Immature natural killer cell (primary cell): ENCODE data around the gene ST6GALNAC6. TPM values are rescaled to one million over a fixed set of nuclear protein-coding genes. Genes with fewer than 3 reads are reported as not detected.

Experiments used
- DNase-seq, 3 donors: peaks; one replicate each; pipeline ENCODE4 v3.0.0; 2022; ENCODE audit warnings: mixed read lengths in 1 of 3
- H3K27ac Mint-ChIP-seq, 6 donors: one replicate each; pipeline ENCODE4 v1.8.0; 2020; ENCODE audit warnings: mixed read lengths in 6 of 6, mild to moderate bottlenecking in 5 of 6, inconsistent platforms in 4 of 6, moderate library complexity in 3 of 6
- H3K27me3 Mint-ChIP-seq, 3 donors: one replicate each; pipeline ENCODE4 v1.8.0; 2020 to 2021; ENCODE audit warnings: low read depth in 3 of 3, mild to moderate bottlenecking in 3 of 3, mixed read lengths in 3 of 3, moderate library complexity in 3 of 3, inconsistent platforms in 1 of 3
- H3K36me3 Mint-ChIP-seq, 3 donors: one replicate each; pipeline ENCODE4 v1.8.0; 2020; ENCODE audit warnings: mixed read lengths in 3 of 3, inconsistent platforms in 2 of 3, mild to moderate bottlenecking in 2 of 3
- H3K4me1 Mint-ChIP-seq, 2 donors: one replicate each; pipeline ENCODE4 v1.8.0; 2020; ENCODE audit warnings: inconsistent platforms in 2 of 2, mild to moderate bottlenecking in 2 of 2, mixed read lengths in 2 of 2, moderate library complexity in 1 of 2
- H3K4me3 Mint-ChIP-seq, 5 donors: one replicate each; pipeline ENCODE4 v1.8.0; 2020; ENCODE audit warnings: mild to moderate bottlenecking in 5 of 5, mixed read lengths in 5 of 5, inconsistent platforms in 3 of 5, moderate library complexity in 3 of 5
- H3K9me3 Mint-ChIP-seq, 6 donors: one replicate each; pipeline ENCODE4 v1.8.0; 2020; ENCODE audit warnings: mild to moderate bottlenecking in 6 of 6, mixed read lengths in 6 of 6, inconsistent platforms in 4 of 6, moderate library complexity in 3 of 6
- polyA plus RNA-seq, 3 donors: library from polyadenylated mRNA; unstranded; fragments of 300-500 nt; fragmentation: Illumina TruSeq; gene quantifications; one replicate each; pipeline ENCODE4 v1.2.3, GENCODE V29; 2021

The ST6GALNAC6 gene
- polyA plus RNA-seq, 3 donors from 2014 or later: 84.0 to 97.8 (median 94.1) TPM

DNA sequence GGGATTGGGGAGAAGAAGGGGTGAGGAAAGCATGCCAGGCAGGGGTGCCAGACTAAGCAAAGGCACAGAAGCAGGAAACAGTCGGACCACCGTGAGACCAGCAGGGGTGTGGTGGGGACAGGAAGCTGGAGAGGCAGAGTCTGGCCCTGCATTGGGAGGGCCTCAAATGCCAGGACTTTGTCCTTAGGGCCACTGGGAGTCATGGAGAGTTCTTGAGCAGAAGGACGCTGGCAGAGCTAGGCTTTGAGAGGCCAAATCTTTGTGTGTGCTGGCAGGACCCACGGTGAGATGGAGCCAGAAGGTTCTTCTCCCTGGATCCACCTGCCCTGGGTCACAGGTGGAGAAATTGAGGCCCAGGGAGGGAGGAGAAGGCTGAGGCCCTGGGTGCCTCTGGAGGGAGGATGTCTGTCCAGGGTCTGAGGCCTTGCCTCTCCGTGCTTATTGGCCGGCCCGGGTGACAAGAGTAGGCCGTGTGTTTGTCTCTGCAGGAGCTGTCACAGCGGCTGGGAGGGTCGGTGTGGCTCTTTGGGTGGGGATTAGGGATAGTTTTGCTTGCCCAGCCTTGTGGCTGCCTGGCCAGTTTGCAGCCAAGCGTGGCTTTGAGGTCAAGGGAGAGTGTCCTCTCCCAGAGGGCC is 43.2 kb downstream of the ST6GALNAC6 start:
- peaks cover 0 to 6% (median 1%) of the 10 kb centered on the region in 3 donors for H3K27me3 Mint-ChIP-seq
- no peaks in the 10 kb centered on the region for H3K9me3 Mint-ChIP-seq
- peak overlapping the region in 4 of 5 donors; percentile 7 to 69 (median 34) for H3K4me3 Mint-ChIP-seq
- H3K4me1 Mint-ChIP-seq: peaks cover 62 to 65% of the 10 kb centered on the region in 2 donors
- peaks cover 0 to 5% (median 0%) of the 10 kb centered on the region in 3 donors for H3K36me3 Mint-ChIP-seq
- no peak for DNase-seq
- peak overlapping the region; percentile 63 to 93 (median 80) for H3K27ac Mint-ChIP-seq

DNA sequence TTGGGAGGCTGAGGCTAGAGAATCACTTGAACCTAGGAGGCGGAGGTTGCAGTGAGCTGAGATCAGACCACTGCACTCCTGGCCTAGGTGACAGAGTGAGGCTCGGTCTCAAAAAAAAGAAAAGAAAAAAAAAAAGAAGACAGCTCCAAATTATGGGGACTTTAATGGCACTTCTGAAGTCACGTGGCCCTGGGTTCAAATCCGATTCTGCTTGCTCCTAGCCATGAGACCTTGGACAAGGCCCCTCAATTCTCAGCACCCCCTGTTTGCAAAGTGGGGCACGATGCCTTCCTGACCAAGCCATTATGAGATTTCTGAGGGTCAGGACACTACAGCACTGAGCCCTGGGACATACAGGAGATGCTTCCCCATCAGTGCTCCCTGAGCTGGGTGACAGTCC is 43.9 kb downstream of the ST6GALNAC6 start:
- Mint-ChIP-seq H3K27me3 (peaks cover 0 to 5% (median 1%) of the 10 kb centered on the region in 3 donors), H3K36me3 (peaks cover 0 to 7% (median 0%) of the 10 kb centered on the region in 3 donors), H3K27ac (peak overlapping the region; percentile 76 to 93 (median 84)), H3K9me3 (no peaks in the 10 kb centered on the region), H3K4me3 (peak overlapping the region; percentile 28 to 69 (median 51)), H3K4me1 (peaks cover 55 to 59% of the 10 kb centered on the region in 2 donors)
- no peak for DNase-seq

DNA sequence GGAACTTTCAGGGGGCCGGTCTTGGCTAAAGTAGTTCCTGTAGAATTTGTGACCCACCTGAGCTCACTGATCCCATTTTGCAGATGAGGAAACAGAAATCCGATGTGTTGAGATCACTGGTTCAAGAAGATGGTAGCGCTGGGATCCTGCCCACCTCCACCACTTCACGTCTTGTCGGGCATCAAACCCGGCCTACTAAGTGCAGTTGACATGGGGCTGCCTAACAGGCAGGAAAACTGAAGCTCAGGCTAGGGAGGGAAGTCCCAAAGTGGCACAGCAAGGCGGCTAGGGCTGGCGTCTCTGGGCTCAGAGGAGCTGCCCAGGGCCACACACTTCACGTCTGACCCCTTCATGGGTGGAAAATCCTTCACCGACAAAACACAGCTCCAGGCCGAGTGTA is 44.4 kb downstream of the ST6GALNAC6 start:
- peak overlapping the region; percentile 32 to 69 (median 58) for H3K4me3 Mint-ChIP-seq
- peaks cover 0 to 2% (median 1%) of the 10 kb centered on the region in 3 donors for H3K27me3 Mint-ChIP-seq
- peak overlapping the region; percentile 75 to 88 (median 82) for H3K27ac Mint-ChIP-seq
- H3K4me1 Mint-ChIP-seq: peaks cover 52 to 56% of the 10 kb centered on the region in 2 donors
- DNase-seq: no peak
- peaks cover 0 to 9% (median 0%) of the 10 kb centered on the region in 3 donors for H3K36me3 Mint-ChIP-seq
- peaks cover 0 to 2% (median 0%) of the 10 kb centered on the region in 6 donors for H3K9me3 Mint-ChIP-seq

DNA sequence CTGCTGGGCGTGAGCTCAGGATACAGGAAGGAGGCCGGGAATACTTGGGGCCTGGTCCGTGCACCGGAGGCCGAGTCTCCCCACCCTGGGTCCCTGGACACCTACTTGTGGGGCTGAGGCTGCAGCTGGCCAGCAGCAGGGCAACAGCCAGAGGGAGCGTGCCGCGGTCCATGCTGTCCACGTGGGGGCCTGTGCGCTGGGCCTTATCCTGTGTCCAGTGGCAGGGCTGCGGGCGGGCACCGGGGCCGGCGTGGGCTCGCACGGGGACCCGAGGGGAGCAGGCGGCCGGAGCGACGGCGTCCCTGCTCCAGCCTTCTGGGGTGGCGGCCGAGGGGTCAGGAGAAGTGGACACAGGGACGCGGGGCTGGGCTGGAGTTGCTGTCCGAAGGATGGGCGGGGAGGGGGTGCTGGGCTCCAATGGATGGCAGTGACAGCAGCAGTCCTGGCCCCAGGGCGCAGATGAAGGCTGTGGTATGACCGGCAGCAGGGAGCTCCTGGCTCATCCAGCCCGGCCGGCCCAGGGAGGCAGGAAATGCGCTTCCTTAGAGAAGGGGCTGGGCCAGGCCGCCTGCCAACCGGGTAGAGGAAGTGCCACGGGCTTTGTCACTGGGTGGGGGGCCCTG is 45.1 kb downstream of the ST6GALNAC6 start, which contains the start of gene ENG:
Gene ENG, minus strand, starts transcription at position 475 of the 623 bp plus-strand sequence. Its CDS starts 303 bp downstream, at position 172.
- peak in 1 of 3 donors; percentile 19 for DNase-seq
- H3K27me3 Mint-ChIP-seq: peaks cover 0 to 2% (median 1%) of the 10 kb centered on the region in 3 donors
- H3K27ac Mint-ChIP-seq: peak within 1 kb of the TSS; percentile 88 to 95 (median 94)
- peaks cover 2 to 5% (median 3%) of the 10 kb centered on the region in 6 donors for H3K9me3 Mint-ChIP-seq
- peak within 1 kb of the TSS; percentile 86 to 92 (median 89) for H3K4me3 Mint-ChIP-seq
- H3K4me1 Mint-ChIP-seq: peaks cover 51 to 54% of the 10 kb centered on the region in 2 donors
- H3K36me3 Mint-ChIP-seq: peaks cover 3 to 12% (median 3%) of the 10 kb centered on the region in 3 donors

DNA sequence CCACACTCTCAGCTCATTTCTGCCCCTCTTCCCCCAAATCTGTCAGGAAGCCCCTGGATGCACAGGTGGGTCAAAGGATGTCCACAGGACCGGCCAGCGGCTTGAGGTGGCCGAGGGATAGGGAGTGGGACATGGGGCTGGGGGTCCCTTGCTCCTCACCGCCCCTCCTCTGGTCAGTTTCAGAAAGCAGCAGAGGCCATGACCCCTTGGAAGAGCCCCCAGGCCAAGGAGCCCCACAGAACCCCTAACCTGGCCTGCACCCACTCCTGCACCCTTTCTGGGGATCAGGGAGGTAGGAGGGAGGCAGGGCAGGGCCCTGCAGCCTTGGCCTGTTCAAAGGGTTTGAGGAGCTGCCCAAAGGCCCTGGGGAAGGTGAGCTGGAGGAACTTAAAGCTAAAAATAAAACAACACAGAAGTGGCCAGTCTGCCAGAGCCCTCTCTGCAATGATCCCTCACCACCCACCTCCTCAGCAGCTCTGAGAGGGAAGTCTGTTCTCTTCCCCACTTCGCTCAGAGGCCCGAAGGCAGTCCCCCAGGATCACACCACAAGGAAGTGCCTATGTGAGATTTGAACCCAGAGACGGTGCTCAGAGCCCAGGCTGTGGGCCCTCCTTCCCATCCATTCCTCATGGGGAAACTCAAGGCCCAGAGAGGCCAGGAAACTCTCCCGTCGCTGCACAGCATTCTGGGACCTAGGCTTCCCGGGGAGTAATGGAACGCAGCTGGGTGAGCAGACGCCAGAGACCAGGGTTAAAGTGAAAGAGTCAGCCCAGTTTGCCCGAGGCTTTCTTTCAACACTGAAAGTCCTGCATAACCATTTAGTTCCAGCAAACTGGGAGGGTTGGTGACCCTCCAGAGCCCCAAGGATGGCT is 45.9 kb downstream of the ST6GALNAC6 start:
- H3K36me3 Mint-ChIP-seq: peaks cover 7 to 20% (median 8%) of the 10 kb centered on the region in 3 donors
- peak overlapping the region; percentile 86 to 92 (median 89) for H3K4me3 Mint-ChIP-seq
- peak in 1 of 3 donors; percentile 17 for DNase-seq
- peak overlapping the region; percentile 88 to 95 (median 93) for H3K27ac Mint-ChIP-seq
- H3K27me3 Mint-ChIP-seq: peaks cover 0 to 1% (median 0%) of the 10 kb centered on the region in 3 donors
- H3K9me3 Mint-ChIP-seq: peaks cover 2 to 12% (median 8%) of the 10 kb centered on the region in 6 donors
- peaks cover 45 to 49% of the 10 kb centered on the region in 2 donors for H3K4me1 Mint-ChIP-seq

DNA sequence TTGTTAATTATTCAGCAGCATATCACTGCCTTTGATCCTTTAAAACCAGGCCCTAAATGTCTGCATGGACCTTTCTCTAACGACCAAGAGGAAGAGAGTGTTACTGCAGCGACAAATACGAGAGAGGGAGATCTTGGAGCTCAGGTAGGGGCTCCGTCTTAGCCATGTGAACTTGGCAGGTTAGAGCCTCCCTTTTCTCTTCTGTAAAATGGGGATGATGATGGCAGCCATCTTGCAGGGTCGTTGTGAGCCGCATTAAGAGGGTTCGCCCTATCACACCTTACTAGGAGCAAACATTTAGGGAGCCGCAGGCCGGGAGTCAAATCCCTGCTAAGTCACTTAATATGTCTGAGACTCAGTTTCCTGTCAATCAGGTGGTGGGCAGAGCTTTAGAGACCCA is 46.6 kb downstream of the ST6GALNAC6 start:
- Mint-ChIP-seq H3K4me3 (peak overlapping the region; percentile 33 to 86 (median 62)), H3K27me3 (peaks cover 0 to 1% (median 0%) of the 10 kb centered on the region in 3 donors), H3K4me1 (peaks cover 45 to 48% of the 10 kb centered on the region in 2 donors), H3K36me3 (peaks cover 7 to 22% (median 8%) of the 10 kb centered on the region in 3 donors), H3K9me3 (peaks cover 3 to 12% (median 8%) of the 10 kb centered on the region in 6 donors), H3K27ac (peak overlapping the region; percentile 60 to 94 (median 85))
- no peak for DNase-seq

DNA sequence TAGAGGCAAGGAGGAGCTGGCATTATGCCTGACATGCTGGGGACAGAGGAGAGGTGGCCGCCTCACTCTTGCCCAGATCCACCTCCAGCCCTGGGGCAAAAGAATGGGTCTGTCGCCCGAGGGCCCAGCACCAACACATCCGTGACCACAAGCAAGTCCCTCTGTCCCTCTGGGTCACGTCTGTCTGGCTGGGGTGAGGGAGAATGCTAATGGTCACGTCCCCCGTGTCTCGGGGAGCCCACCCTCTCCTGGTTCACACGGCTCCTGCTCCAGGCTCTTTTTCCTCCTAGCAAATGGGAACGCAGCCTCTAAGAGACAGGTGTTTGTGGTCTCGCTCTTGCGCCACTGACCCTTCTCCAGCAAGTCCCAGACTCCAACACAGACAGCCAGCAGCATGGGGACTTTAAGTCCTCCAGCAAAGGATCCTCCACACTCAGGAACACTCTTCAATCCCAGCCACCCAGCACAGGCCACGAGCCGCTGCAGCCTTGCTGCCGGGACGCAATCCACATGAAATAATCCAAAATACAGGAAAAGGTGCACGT is 49.0 kb downstream of the ST6GALNAC6 start:
- Mint-ChIP-seq H3K27ac (peak overlapping the region in 2 of 6 donors; percentile 12 to 38), H3K27me3 (no peaks in the 10 kb centered on the region), H3K36me3 (peaks cover 7 to 22% (median 8%) of the 10 kb centered on the region in 3 donors), H3K4me3 (peak overlapping the region in 1 of 5 donors; percentile 12), H3K9me3 (peaks cover 3 to 12% (median 8%) of the 10 kb centered on the region in 6 donors), H3K4me1 (peaks cover 41 to 43% of the 10 kb centered on the region in 2 donors)
- DNase-seq: no peak

DNA sequence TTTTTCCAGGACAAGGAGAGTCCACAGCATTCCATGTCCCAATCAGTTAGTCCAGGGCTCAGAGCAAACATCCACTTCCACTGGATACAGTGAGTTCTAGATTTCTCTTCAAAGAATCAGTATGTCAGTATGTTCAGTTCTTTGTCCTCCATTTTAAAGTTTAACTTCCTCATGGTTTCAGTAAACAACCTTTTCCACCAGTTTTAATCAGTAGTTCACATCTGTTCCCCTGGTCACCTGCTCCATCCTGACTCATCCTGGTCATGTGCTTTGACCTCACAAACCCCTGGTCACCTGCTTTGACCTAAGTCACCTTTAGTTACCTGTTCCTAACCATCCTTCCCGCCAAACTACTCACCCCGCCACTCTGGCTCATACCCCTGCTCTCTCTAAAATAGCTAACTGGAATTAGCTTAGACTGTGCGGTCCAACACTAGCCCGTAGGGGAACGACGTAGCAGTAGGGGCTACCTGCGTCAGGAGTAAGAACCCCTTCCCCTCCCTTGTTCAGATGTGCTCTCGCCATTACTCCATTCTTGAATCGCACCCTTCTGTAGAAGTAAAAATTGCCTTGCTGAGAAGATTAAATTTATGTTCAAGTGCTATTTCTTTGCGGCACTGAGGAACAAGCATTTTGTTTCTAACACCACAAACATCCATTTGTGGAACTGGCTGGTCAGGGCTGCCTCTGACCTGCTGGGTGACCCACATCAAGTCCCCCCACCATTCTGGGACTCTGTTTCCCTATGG is 50.5 kb downstream of the ST6GALNAC6 start:
- Mint-ChIP-seq H3K36me3 (peaks cover 7 to 22% (median 8%) of the 10 kb centered on the region in 3 donors), H3K4me1 (peaks cover 31 to 35% of the 10 kb centered on the region in 2 donors), H3K27me3 (no peaks in the 10 kb centered on the region), H3K27ac (peak overlapping the region in 3 of 6 donors; percentile 32 to 67 (median 33)), H3K9me3 (peaks cover 3 to 12% (median 8%) of the 10 kb centered on the region in 6 donors), H3K4me3 (no peak overlapping the region)
- no peak for DNase-seq

DNA sequence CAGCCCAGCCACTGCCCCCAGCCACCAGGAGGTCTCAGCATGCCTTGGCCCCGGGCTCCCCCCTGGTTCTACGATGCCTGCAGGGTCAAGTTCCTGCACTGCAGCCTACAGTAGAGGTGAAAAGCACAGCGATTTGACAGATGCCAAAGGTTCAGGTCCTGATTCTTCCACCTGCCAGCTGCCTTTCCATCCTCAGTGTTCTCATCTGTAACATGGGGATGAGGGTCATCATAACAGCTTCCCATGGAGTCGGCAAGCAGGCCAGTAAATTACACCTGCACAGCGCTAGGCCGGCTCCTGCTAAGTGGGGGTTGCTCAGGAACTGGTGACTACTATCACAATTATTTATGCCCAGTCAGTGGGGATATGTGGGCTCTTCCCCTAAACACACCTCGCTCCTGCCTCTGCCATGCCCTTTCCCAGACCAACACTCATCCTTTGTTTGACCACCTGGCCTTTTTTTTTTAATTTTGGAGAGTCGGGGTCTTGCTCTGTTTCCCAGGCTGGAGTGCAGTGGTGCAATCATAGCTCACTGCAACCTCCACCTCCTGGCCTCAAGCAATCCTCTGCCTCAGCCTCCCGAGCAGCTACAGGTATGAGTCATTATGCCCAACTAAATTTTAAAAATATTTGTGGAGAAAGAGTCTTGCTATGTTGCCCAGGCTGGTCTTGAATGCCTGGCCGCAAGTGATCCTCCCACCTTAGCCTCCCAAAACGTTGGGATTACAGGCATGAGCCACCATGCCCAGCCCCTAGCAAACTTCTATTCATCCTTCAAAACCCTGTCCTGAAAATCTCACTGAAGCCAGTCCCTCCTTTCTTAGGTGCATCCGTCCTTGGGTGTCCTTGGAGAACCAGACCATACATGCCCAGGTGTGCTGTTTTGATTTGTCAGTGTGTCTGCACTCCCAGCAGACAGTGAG is 51.3 kb downstream of the ST6GALNAC6 start:
- Mint-ChIP-seq H3K4me3 (no peak overlapping the region), H3K9me3 (peaks cover 3 to 12% (median 8%) of the 10 kb centered on the region in 6 donors), H3K36me3 (peaks cover 7 to 22% (median 8%) of the 10 kb centered on the region in 3 donors), H3K4me1 (peaks cover 24 to 27% of the 10 kb centered on the region in 2 donors), H3K27me3 (no peaks in the 10 kb centered on the region), H3K27ac (peak overlapping the region in 4 of 6 donors; percentile 49 to 58 (median 53))
- no peak for DNase-seq

DNA sequence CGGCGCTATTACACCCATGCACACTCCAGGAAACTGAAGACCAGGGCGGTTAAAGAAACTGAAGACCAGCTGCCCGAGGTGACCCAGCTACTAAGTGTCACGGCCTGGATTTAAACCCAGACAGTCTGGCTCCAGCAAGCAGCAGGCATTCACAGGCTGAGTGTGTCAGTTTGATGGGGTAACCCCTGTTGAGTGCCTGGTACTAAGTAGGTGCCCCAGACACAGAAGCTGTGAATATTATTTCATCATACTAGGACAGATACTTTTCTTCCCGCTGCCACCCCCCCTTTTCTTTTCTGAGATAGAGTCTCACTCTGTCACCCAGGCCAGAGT is 52.3 kb downstream of the ST6GALNAC6 start:
- peaks cover 3 to 12% (median 8%) of the 10 kb centered on the region in 6 donors for H3K9me3 Mint-ChIP-seq
- peaks cover 15 to 18% of the 10 kb centered on the region in 2 donors for H3K4me1 Mint-ChIP-seq
- DNase-seq: peak in 1 of 3 donors; percentile 25
- H3K27me3 Mint-ChIP-seq: no peaks in the 10 kb centered on the region
- no peak overlapping the region for H3K4me3 Mint-ChIP-seq
- peak overlapping the region; percentile 49 to 80 (median 64) for H3K27ac Mint-ChIP-seq
- peaks cover 7 to 20% (median 8%) of the 10 kb centered on the region in 3 donors for H3K36me3 Mint-ChIP-seq

DNA sequence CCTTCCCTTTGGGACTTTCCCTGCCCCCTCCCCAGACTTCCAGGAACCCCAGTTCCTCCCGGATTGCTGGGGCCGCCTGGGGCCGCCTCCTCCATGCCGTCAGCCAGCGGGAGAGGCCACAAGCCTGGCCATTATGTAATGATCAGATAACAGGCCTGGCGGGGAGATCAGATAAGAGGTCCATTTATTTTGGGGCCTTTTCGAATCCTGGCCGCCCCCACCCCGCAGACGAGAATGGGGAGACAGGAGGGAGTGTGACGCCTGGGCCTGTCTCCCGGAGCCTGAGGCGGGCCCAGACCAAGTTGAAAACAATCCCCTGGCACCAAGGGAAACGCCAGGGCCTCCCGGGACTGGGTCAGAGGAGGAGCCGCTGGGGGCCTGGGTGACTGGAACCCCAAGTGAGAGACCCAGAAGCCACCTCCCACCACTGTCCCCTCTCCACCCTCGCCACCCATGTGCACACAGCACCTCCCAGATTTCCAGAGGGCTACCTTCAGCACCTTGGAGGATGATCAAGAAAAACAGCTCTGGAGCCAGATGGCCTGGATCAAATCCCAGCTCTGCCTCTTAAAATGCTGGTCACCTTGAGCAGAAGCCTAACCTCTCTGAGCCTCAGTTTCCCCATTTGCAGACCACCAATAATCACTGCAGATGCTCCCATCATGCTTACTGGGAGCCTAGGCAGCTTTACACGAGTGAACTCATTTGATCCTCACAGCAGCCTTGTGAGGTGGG is 52.8 kb downstream of the ST6GALNAC6 start:
- Mint-ChIP-seq H3K27me3 (no peaks in the 10 kb centered on the region), H3K9me3 (peaks cover 3 to 12% (median 8%) of the 10 kb centered on the region in 6 donors), H3K36me3 (peaks cover 7 to 21% (median 8%) of the 10 kb centered on the region in 3 donors), H3K4me3 (no peak overlapping the region), H3K4me1 (peaks cover 9 to 12% of the 10 kb centered on the region in 2 donors), H3K27ac (peak overlapping the region in 4 of 6 donors; percentile 49 to 80 (median 61))
- no peak for DNase-seq
